SH-SY5Y (cell line): ENCODE data around the gene ARHGEF37.

ENCODE experiments used
- GATA2 ChIP-seq: IDR thresholded peaks from 2 replicates; pipeline ENCODE4 v1.6.1; 2011; ENCODE audit warnings: mild to moderate bottlenecking, low read depth, low read length
- GATA3 ChIP-seq: IDR thresholded peaks from 2 replicates; pipeline ENCODE4 v1.6.1; 2011; ENCODE audit warnings: low read depth, mild to moderate bottlenecking, low read length, moderate library complexity

DNA sequence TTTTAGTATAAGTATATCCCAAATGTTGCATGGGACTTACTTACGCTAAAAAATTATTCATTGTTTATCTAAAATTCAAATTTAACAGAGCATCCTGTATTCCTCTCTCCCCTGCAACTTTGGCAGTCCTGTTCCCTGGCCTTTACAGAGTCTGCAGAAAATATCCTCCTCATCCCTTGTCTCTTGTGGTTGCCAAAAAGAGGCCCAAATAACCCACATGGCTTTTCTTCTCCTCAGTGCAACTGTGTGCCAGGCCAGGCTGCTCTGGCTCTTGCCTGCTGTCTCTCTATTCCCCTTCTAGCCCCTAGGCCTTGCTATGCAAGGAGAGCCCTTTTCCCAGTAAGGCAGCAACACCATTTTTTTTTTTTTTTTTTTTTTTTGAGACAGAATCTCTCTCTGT, 23.0 kb downstream of the ARHGEF37 start:
- TF ChIP-seq GATA2 (no peak), GATA3 (no peak)
